Psoas muscle (tissue), 8 donors: ENCODE data around the gene MYL3. TPM values are rescaled to one million over a fixed set of nuclear protein-coding genes. Genes with fewer than 3 reads are reported as not detected.
A peak's percentile ranks its signal among the peaks of the same experiment; 100 is the strongest.

Source experiments
- ATAC-seq, 4 donors: fragments of 200-7000 bp; cut with Tn5 transposase; one replicate each; pipeline ENCODE4 v1.9.1; 2020; ENCODE audit warnings: moderate library complexity in 3 of 4, mild to moderate bottlenecking in 2 of 4
- DNase-seq, 2 donors: peaks; one replicate each; pipeline ENCODE4 v3.0.0-alpha.2; 2020
- H3K27ac ChIP-seq: fragments of 200-600 bp; one replicate; pipeline ENCODE4 v1.8.0; 2022
- H3K27me3 ChIP-seq, 3 donors: fragments of 200-600 bp in 1 of 3; one replicate each; pipeline versions ENCODE4 v1.6.1 to v1.8.0; 2013 to 2022; ENCODE audit warnings: low read length in 2 of 3, mild to moderate bottlenecking in 2 of 3, moderate library complexity in 1 of 3; ENCODE audit not compliant: insufficient read depth in 3 of 3
- H3K36me3 ChIP-seq, 2 donors: fragments of 200-600 bp in 1 of 2; one replicate each; pipeline versions ENCODE4 v1.6.1 to v1.8.0; 2013 to 2022; ENCODE audit warnings: low read depth in 1 of 2, mild to moderate bottlenecking in 1 of 2, moderate library complexity in 1 of 2; ENCODE audit not compliant: insufficient read depth in 1 of 2
- H3K4me1 ChIP-seq: fragments of 200-600 bp; one replicate; pipeline ENCODE4 v1.8.0; 2022
- H3K4me3 ChIP-seq: fragments of 200-600 bp; one replicate; pipeline ENCODE4 v1.8.0; 2022; ENCODE audit warnings: mild to moderate bottlenecking
- H3K9me3 ChIP-seq: fragments of 200-600 bp; one replicate; pipeline ENCODE4 v1.8.0; 2022
- CTCF ChIP-seq: fragments of 200-600 bp; IDR thresholded peaks from one replicate; pipeline ENCODE4 v1.8.0; 2022; ENCODE audit warnings: antibody characterized with exemption
- WGBS, 3 donors: extraction: QIAGEN DNeasy Blood & Tissue Kit; methylation state at CpG; one replicate each; pipeline versions ENCODE4 v1.1.6 to v1.1.7; 2013; 5-methylcytosine and 5-hydroxymethylcytosine counted together
- intact Hi-C, 2 donors: fragments of 100-400 bp; cut with DNase I; formaldehyde crosslinking; loops; one replicate each; pipeline versions ENCODE4 v1.11.0 to v1.14.2; 2022
- polyA plus RNA-seq, 3 donors: library from polyadenylated mRNA; stranded (reverse); fragments of 200-250 nt; gene quantifications; one replicate each; pipeline ENCODE4 v1.2.3, GENCODE V29; 2013
- total RNA-seq, 4 donors: library from RNA; stranded (reverse); fragmentation: NEBNext Ultra II Directional in 2 of 4; extraction: Animal tissue kit (Norgen Biotek cat#: 25700) in 2 of 4; gene quantifications; one replicate each; pipeline versions ENCODE4 v1.2.1 to v1.2.4, GENCODE V29; 2021 to 2023
- donor health status: healthy with polysubstance abuse.
- donor health status: DM: no; HTN: no; CAD: no; lungs with moderate emphysema.
- donor health status: Bipolar disorder and iron deficiency.
- donor health status: healthy.
- donor health status: DM: yes; HTN: yes; CAD: no.
- donor health status: DM: no; HTN: no; CAD: no.
- donor health status: DM: no; HTN: no; CAD: no.
- donor health status: DM: yes; HTN: yes; CAD: no.

MYL3 gene
- total and polyA plus RNA-seq, 7 donors, result 395 to 3,091 (median 1,482) TPM

DNA sequence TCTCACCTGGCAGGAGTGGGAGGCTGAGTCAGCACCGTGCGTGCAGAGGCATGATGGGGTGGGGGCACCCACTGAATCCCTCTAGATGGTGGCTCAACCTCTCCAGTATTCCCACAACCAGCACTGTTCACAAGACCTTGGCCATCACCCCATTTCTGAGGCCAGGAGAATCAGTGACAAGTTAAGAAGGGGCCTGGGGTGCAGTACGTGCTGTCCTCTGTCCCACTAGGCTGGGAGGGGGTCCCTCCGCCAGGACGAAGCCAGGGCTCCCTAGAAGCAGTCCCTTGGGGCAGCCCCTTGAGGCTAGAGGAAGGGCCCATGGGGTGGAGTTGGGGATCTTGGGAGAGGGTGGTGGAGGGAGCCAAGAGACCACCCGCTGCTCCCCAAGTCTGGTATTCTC, 4.8 kb downstream of the MYL3 start:
- ATAC-seq (no peak), DNase-seq (peak in 1 of 2 donors; percentile 41)
- no peak overlapping the region for H3K4me3 ChIP-seq
- no peak for TF ChIP-seq CTCF
- 66 to 81% (median 71%) methylated on average over 6 of the region's 6 CpGs for WGBS, 3 donors
- peaks cover 0 to 6% of the 10 kb centered on the region in 2 donors for H3K36me3 ChIP-seq
- H3K9me3 ChIP-seq, result no peaks in the 10 kb centered on the region
- H3K4me1 ChIP-seq, result peaks cover 9% of the 10 kb centered on the region
- H3K27ac ChIP-seq, result peak overlapping the region; percentile 81
- H3K27me3 ChIP-seq, result no peaks in the 10 kb centered on the region
- intact Hi-C loops, result no loop called here

GRCh38 chr3:46857485-46858341, 5.5 kb downstream of the MYL3 start:
- H3K4me3 ChIP-seq, result no peak overlapping the region
- WGBS, 3 donors, result 55 to 67% (median 59%) methylated on average over 10 of the region's 10 CpGs
- no peak for TF ChIP-seq CTCF
- H3K27ac ChIP-seq, result peak overlapping the region; percentile 81
- peaks cover 0 to 6% of the 10 kb centered on the region in 2 donors for H3K36me3 ChIP-seq
- peaks cover 9% of the 10 kb centered on the region for H3K4me1 ChIP-seq
- H3K9me3 ChIP-seq, result no peaks in the 10 kb centered on the region
- no peaks in the 10 kb centered on the region for H3K27me3 ChIP-seq
- ATAC-seq (no peak), DNase-seq (peak in 1 of 2 donors; percentile 25)
- intact Hi-C loops, result no loop called here

GRCh38 chr3:46856576-46857471, 6.4 kb downstream of the MYL3 start:
- H3K4me3 ChIP-seq, result no peak overlapping the region
- WGBS, 3 donors, result 78 to 82% (median 81%) methylated on average over 17 of the region's 17 CpGs
- peak overlapping the region; percentile 81 for H3K27ac ChIP-seq

GRCh38 chr3:46854555-46854991, 8.7 kb downstream of the MYL3 start:
- H3K27me3 ChIP-seq, result no peaks in the 10 kb centered on the region
- intact Hi-C loops, result no loop called here
- 49 to 61% (median 49%) methylated on average over 5 of the region's 5 CpGs for WGBS, 3 donors
- peaks cover 0 to 6% of the 10 kb centered on the region in 2 donors for H3K36me3 ChIP-seq
- ATAC-seq (peak; percentile 17 to 51 (median 38)), DNase-seq (peak in 1 of 2 donors; percentile 61)
- no peaks in the 10 kb centered on the region for H3K9me3 ChIP-seq
- no peaks in the 10 kb centered on the region for H3K4me1 ChIP-seq
- TF ChIP-seq CTCF, result no peak
- no peak overlapping the region for H3K4me3 ChIP-seq
- H3K27ac ChIP-seq, result peak overlapping the region; percentile 30

More at GRCh38 chr3:46856576-46857471, 6.4 kb downstream of the MYL3 start:
- peaks cover 9% of the 10 kb centered on the region for H3K4me1 ChIP-seq
- TF ChIP-seq CTCF, result no peak
- DNase-seq (peak in 1 of 2 donors; percentile 51), ATAC-seq (no peak)
- H3K9me3 ChIP-seq, result no peaks in the 10 kb centered on the region
- peaks cover 0 to 6% of the 10 kb centered on the region in 2 donors for H3K36me3 ChIP-seq
- intact Hi-C loops, result no loop called here
- no peaks in the 10 kb centered on the region for H3K27me3 ChIP-seq
